Tracheal epithelial cell (primary cell): ENCODE results near the gene FNDC3A. TPM values are rescaled to one million over a fixed set of nuclear protein-coding genes. Genes with fewer than 3 reads are reported as not detected.

Experiments used
- total RNA-seq: library from RNA; depleted of rRNA; stranded (reverse); fragments of >200 nt; gene quantifications from 2 replicates; pipeline ENCODE4 v1.2.1, GENCODE V29; 2014

The FNDC3A gene
- 24.5 and 33.0 TPM in 2 replicates for total RNA-seq

GRCh38 chr13:48975856-48976575 lies at the start of gene FNDC3A:
FNDC3A (plus strand) TSS chr13:48975912; CDS start chr13:49006191, 30,279 bp downstream.

GRCh38 chr13:49220036-49220855 lies 244.5 kb downstream of the FNDC3A start, which contains the start of gene MLNR:
MLNR (plus strand) TSS chr13:49220338; CDS start chr13:49220338, 0 bp downstream.

GRCh38 chr13:49247643-49248621 lies 272.2 kb downstream of the FNDC3A start, which contains the start of gene CDADC1:
CDADC1 (plus strand) TSS chr13:49247925; CDS start chr13:49248038, 113 bp downstream.

Other genes with a start within 250 kb of the FNDC3A start
- gene MLNR, start 244.4 kb downstream of the FNDC3A start, total RNA-seq = not detected in 2 replicates